IMR-90 (cell line): ENCODE results near the gene RBP2. TPM values are rescaled to one million over a fixed set of nuclear protein-coding genes. Genes with fewer than 3 reads are reported as not detected.

Source experiments
- ATAC-seq: fragments of 200-7000 bp; cut with Tn5 transposase; 2 replicates; pipeline ENCODE4 v1.9.1; 2020; ENCODE audit warnings: low read depth, mild to moderate bottlenecking, moderate library complexity
- BruUV-seq: library from RNA; stranded (reverse); fragments of 400-500 nt; replicated peaks from 2 replicates; lab custom pipeline; 2021; lab: Mats Ljungman, UMichigan
- CTCF ChIA-PET: fragments of 300-600 bp; formaldehyde crosslinking; extraction: SDS; loops from one replicate; lab custom pipeline; 2021; ENCODE audit warnings: antibody characterized with exemption; lab: Yijun Ruan, JAX
- POLR2A ChIA-PET: fragments of 300-600 bp; sonication (Branson Sonifier 250); formaldehyde crosslinking; loops from one replicate; lab custom pipeline; 2022; ENCODE audit warnings: antibody characterized with exemption; ENCODE audit not compliant: unreplicated experiment; lab: Charles Lee
- DNase-seq: peaks from one replicate; pipeline ENCODE4 v3.0.0; 2013
- H2AFZ ChIP-seq: replicated peaks from 2 replicates; pipeline ENCODE3; 2013; ENCODE audit warnings: low read length, mild to moderate bottlenecking; ENCODE audit not compliant: poor library complexity
- H2AK5ac ChIP-seq: 2 replicates; pipeline ENCODE4 v1.6.1; 2013; ENCODE audit warnings: low read depth, low read length, inconsistent platforms
- H2AK9ac ChIP-seq: replicated peaks from 2 replicates; pipeline ENCODE3; 2013; ENCODE audit warnings: mild to moderate bottlenecking, low read depth, low read length, moderate library complexity; ENCODE audit not compliant: poor library complexity
- H2BK120ac ChIP-seq: 2 replicates; pipeline ENCODE4 v1.6.1; 2013; ENCODE audit warnings: low read depth, low read length, inconsistent platforms
- H2BK15ac ChIP-seq: 3 replicates; pipeline ENCODE4 v1.6.1; 2013; ENCODE audit warnings: low read depth, low read length, inconsistent platforms
- H2BK20ac ChIP-seq: 2 replicates; pipeline ENCODE4 v1.6.1; 2013; ENCODE audit warnings: low read depth, mild to moderate bottlenecking, inconsistent platforms, low read length, moderate library complexity
- H2BK5ac ChIP-seq: 2 replicates; pipeline ENCODE4 v1.6.1; 2013; ENCODE audit warnings: mild to moderate bottlenecking, low read depth, low read length, inconsistent platforms; ENCODE audit not compliant: poor library complexity, severe bottlenecking
- H3K14ac ChIP-seq: replicated peaks from 2 replicates; pipeline ENCODE4 v1.6.1; 2013; ENCODE audit warnings: low read depth, low read length, inconsistent platforms
- H3K18ac ChIP-seq: 2 replicates; pipeline ENCODE4 v1.6.1; 2013; ENCODE audit warnings: low read depth, low read length, control low read depth
- H3K23ac ChIP-seq: 2 replicates; pipeline ENCODE4 v1.6.1; 2013; ENCODE audit warnings: low read depth, low read length, inconsistent platforms
- H3K27ac ChIP-seq: 2 replicates; pipeline ENCODE4 v1.5.1; 2013; ENCODE audit warnings: mild to moderate bottlenecking, control low read depth, low read length; ENCODE audit not compliant: insufficient read depth
- H3K27me3 ChIP-seq: 2 replicates; pipeline ENCODE4 v1.6.1; 2013; ENCODE audit warnings: low read length; ENCODE audit not compliant: control insufficient read depth, insufficient read depth
- H3K36me3 ChIP-seq: 2 replicates; pipeline ENCODE4 v1.6.1; 2013; ENCODE audit warnings: low read length, mixed read lengths; ENCODE audit not compliant: control insufficient read depth, insufficient read depth
- H3K4ac ChIP-seq: 2 replicates; pipeline ENCODE4 v1.6.1; 2013; ENCODE audit warnings: low read depth, low read length, inconsistent platforms
- H3K4me1 ChIP-seq: 2 replicates; pipeline ENCODE4 v1.6.1; 2013; ENCODE audit warnings: low read length, mixed read lengths; ENCODE audit not compliant: control insufficient read depth, insufficient read depth
- H3K4me2 ChIP-seq: 2 replicates; pipeline ENCODE4 v1.6.1; 2013; ENCODE audit warnings: low read depth, mild to moderate bottlenecking, control low read depth, low read length, moderate library complexity
- H3K4me3 ChIP-seq: 2 replicates; pipeline ENCODE4 v1.5.1; 2013; ENCODE audit warnings: low read depth, mild to moderate bottlenecking, control low read depth, low read length, moderate library complexity; ENCODE audit not compliant: insufficient read depth
- H3K56ac ChIP-seq: 2 replicates; pipeline ENCODE4 v1.6.1; 2013; ENCODE audit warnings: low read length, inconsistent platforms; ENCODE audit not compliant: insufficient read depth; ENCODE audit errors: extremely low read depth
- H3K79me1 ChIP-seq, 2 experiments: 2 replicates each; pipeline ENCODE4 v1.6.1; 2013; ENCODE audit warnings: low read length in 2 of 2, inconsistent platforms in 1 of 2, low read depth in 1 of 2
- H3K9ac ChIP-seq: 2 replicates; pipeline ENCODE4 v1.6.1; 2013; ENCODE audit warnings: low read depth, low read length, control low read depth
- H3K9me1 ChIP-seq: 2 replicates; pipeline ENCODE4 v1.6.1; 2013; ENCODE audit warnings: low read length, inconsistent platforms; ENCODE audit not compliant: insufficient read depth
- H3K9me3 ChIP-seq: 2 replicates; pipeline ENCODE4 v1.6.1; 2013; ENCODE audit warnings: low read length; ENCODE audit not compliant: control insufficient read depth, insufficient read depth
- H4K20me1 ChIP-seq: 2 replicates; pipeline ENCODE4 v1.6.1; 2013; ENCODE audit warnings: low read length, inconsistent platforms; ENCODE audit not compliant: insufficient read depth
- H4K5ac ChIP-seq: 2 replicates; pipeline ENCODE4 v1.6.1; 2013; ENCODE audit warnings: mild to moderate bottlenecking, low read depth, low read length, control low read depth
- H4K8ac ChIP-seq, 2 experiments: 2 replicates each; pipeline ENCODE4 v1.6.1; 2013; ENCODE audit warnings: low read depth in 2 of 2, low read length in 2 of 2, control low read depth in 1 of 2, inconsistent platforms in 1 of 2
- H4K91ac ChIP-seq: 2 replicates; pipeline ENCODE4 v1.6.1; 2013; ENCODE audit warnings: low read depth, low read length, inconsistent platforms; ENCODE audit not compliant: insufficient read depth
- BHLHE40 ChIP-seq: fragments of 150-350 bp; IDR thresholded peaks from 2 replicates; pipeline ENCODE4 v1.6.1; 2016; ENCODE audit warnings: mild to moderate bottlenecking, low read depth, low read length
- CEBPB ChIP-seq: IDR thresholded peaks from 2 replicates; pipeline ENCODE4 v1.6.1; 2012; ENCODE audit warnings: low read depth, low read length, improper control_type of control experiment
- CHD1 ChIP-seq: IDR thresholded peaks from 2 replicates; pipeline ENCODE4 v1.6.1; 2012; ENCODE audit warnings: low read depth, low read length, improper control_type of control experiment
- ELK1 ChIP-seq: fragments of 150-350 bp; IDR thresholded peaks from 2 replicates; pipeline ENCODE4 v1.6.1; 2016; ENCODE audit warnings: low read depth, mild to moderate bottlenecking, low read length, moderate library complexity, borderline replicate concordance
- FOS ChIP-seq: fragments of 150-350 bp; IDR thresholded peaks from 2 replicates; pipeline ENCODE4 v1.6.1; 2016; ENCODE audit warnings: low read depth, low read length
- MAFK ChIP-seq: IDR thresholded peaks from 2 replicates; pipeline ENCODE4 v1.6.1; 2012; ENCODE audit warnings: low read depth, low read length, improper control_type of control experiment
- MAZ ChIP-seq: IDR thresholded peaks from 2 replicates; pipeline ENCODE4 v1.6.1; 2012; ENCODE audit warnings: low read depth, mild to moderate bottlenecking, low read length, improper control_type of control experiment, moderate library complexity, borderline replicate concordance
- MXI1 ChIP-seq: IDR thresholded peaks from 2 replicates; pipeline ENCODE4 v1.6.1; 2012; ENCODE audit warnings: low read depth, mild to moderate bottlenecking, low read length, moderate library complexity, borderline replicate concordance
- NFE2L2 ChIP-seq: fragments of 150-350 bp; IDR thresholded peaks from 2 replicates; pipeline ENCODE4 v1.6.1; 2016; ENCODE audit warnings: low read depth, mild to moderate bottlenecking, low read length
- POLR2A ChIP-seq: IDR thresholded peaks from 2 replicates; pipeline ENCODE4 v1.6.1; 2012; ENCODE audit warnings: mild to moderate bottlenecking, low read depth, low read length
- RAD21 ChIP-seq: IDR thresholded peaks from 2 replicates; pipeline ENCODE4 v1.6.1; 2012; ENCODE audit warnings: low read length, improper control_type of control experiment
- RCOR1 ChIP-seq: IDR thresholded peaks from 2 replicates; pipeline ENCODE4 v1.6.1; 2012; ENCODE audit warnings: mild to moderate bottlenecking, low read length, improper control_type of control experiment; ENCODE audit not compliant: insufficient replicate concordance
- RFX5 ChIP-seq: IDR thresholded peaks from 2 replicates; pipeline ENCODE4 v1.8.0; 2012; ENCODE audit warnings: low read depth, mild to moderate bottlenecking, low read length, moderate library complexity
- SMC3 ChIP-seq: fragments of 150-350 bp; IDR thresholded peaks from 2 replicates; pipeline ENCODE4 v1.6.1; 2016; ENCODE audit warnings: low read depth, mild to moderate bottlenecking, antibody characterized with exemption, low read length, moderate library complexity
- USF2 ChIP-seq: fragments of 150-350 bp; IDR thresholded peaks from 2 replicates; pipeline ENCODE4 v1.6.1; 2017; ENCODE audit warnings: mild to moderate bottlenecking, antibody characterized with exemption, low read length, low read depth
- WGBS, 2 experiments: methylation state at CpG; one replicate each; pipeline versions ENCODE4 v1.1.5 to v1.1.7; 2013; ENCODE audit warnings: missing lambda C conversion rate in 2 of 2; ENCODE audit not compliant: insufficient read length in 1 of 2; ENCODE audit errors: extremely low coverage in 2 of 2; 5-methylcytosine and 5-hydroxymethylcytosine counted together
- dilution Hi-C: fragments of 300-500 bp; cut with HindIII; formaldehyde crosslinking; loops from one replicate; pipeline ENCODE4 v1.14.3; 2018; ENCODE audit warnings: low sequenced_read_pairs; ENCODE audit not compliant: unreplicated experiment
- in situ Hi-C: fragments of 300-500 bp; cut with MboI; formaldehyde crosslinking; loops from 3 replicates; pipeline ENCODE4 v1.14.3; 2019; ENCODE audit warnings: low sequenced_read_pairs, inconsistent platforms, mixed read lengths
- intact Hi-C: fragments of 100-400 bp; cut with micrococcal nuclease; formaldehyde crosslinking; loops from 2 replicates; pipeline ENCODE4 v1.10.0; 2022
- polyA plus RNA-seq, 3 experiments: library from polyadenylated mRNA; depleted of rRNA; stranded (reverse); fragments of >200 nt; gene quantifications; 2 replicates each; pipeline ENCODE4 v1.2.3, GENCODE V29; 2012; ENCODE audit warnings: low replicate concordance in 1 of 3
- total RNA-seq: library from RNA; depleted of rRNA; stranded (reverse); fragments of >200 nt; gene quantifications from 2 replicates; pipeline ENCODE4 v1.2.3, GENCODE V29; 2012
- TF ChIP-seq, protein P1 (sequence below): conservative IDR thresholded peaks from 2 replicates; pipeline ENCODE4 v1.5.1; 2012; ENCODE audit warnings: mild to moderate bottlenecking, low read depth, low read length, improper control_type of control experiment

The RBP2 gene
- total and polyA plus RNA-seq, 2 of the 4 experiments (the other 2 are of a cell fraction) = not detected

GRCh38 chr3:139463466-139463865, 12.8 kb downstream of the RBP2 start:
- no peaks in the 10 kb centered on the region for H3K9me1 ChIP-seq
- no peak for DNase-seq
- WGBS, 2 experiments = no CpG with 5 or more reads among the region's 3 CpGs
- H3K23ac ChIP-seq = no peak overlapping the region
- H3K27me3 ChIP-seq = no peaks in the 10 kb centered on the region; the same call in 1 of the 2 replicates
- no peak overlapping the region for H3K4me3 ChIP-seq
- H3K14ac ChIP-seq = no peak overlapping the region
- no peak overlapping the region for H3K4me2 ChIP-seq
- H2BK5ac ChIP-seq = no peak overlapping the region
- no peak for ATAC-seq
- in situ Hi-C loops = no loop called here
- no peak overlapping the region for H3K27ac ChIP-seq
- intact Hi-C loops = no loop called here
- no peak overlapping the region for H4K8ac ChIP-seq
- no peaks in the 10 kb centered on the region for H3K36me3 ChIP-seq
- no peak overlapping the region for H3K9ac ChIP-seq
- TF ChIP-seq FOS = no peak
- TF ChIP-seq CHD1 = no peak
- TF ChIP-seq CEBPB = no peak
- no peak for TF ChIP-seq POLR2A
- TF ChIP-seq MAZ = no peak
- no peak for TF ChIP-seq RFX5
- TF ChIP-seq BHLHE40 = no peak
- TF ChIP-seq MAFK = no peak
- TF ChIP-seq USF2 = no peak
- TF ChIP-seq NFE2L2 = no peak
- TF ChIP-seq RAD21 = no peak
- no peak for TF ChIP-seq SMC3
- no peak for TF ChIP-seq MXI1
- TF ChIP-seq ELK1 = no peak
- TF ChIP-seq, protein P1, sequence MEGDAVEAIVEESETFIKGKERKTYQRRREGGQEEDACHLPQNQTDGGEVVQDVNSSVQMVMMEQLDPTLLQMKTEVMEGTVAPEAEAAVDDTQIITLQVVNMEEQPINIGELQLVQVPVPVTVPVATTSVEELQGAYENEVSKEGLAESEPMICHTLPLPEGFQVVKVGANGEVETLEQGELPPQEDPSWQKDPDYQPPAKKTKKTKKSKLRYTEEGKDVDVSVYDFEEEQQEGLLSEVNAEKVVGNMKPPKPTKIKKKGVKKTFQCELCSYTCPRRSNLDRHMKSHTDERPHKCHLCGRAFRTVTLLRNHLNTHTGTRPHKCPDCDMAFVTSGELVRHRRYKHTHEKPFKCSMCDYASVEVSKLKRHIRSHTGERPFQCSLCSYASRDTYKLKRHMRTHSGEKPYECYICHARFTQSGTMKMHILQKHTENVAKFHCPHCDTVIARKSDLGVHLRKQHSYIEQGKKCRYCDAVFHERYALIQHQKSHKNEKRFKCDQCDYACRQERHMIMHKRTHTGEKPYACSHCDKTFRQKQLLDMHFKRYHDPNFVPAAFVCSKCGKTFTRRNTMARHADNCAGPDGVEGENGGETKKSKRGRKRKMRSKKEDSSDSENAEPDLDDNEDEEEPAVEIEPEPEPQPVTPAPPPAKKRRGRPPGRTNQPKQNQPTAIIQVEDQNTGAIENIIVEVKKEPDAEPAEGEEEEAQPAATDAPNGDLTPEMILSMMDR = no peak
- no peak for TF ChIP-seq RCOR1
- H3K56ac ChIP-seq = no peak overlapping the region
- BruUV-seq = no TSS peak
- no peak overlapping the region for H2AK9ac ChIP-seq
- no peak overlapping the region for H2AFZ ChIP-seq
- no peak overlapping the region for H2AK5ac ChIP-seq
- H3K4ac ChIP-seq = no peak overlapping the region
- H3K79me1 ChIP-seq = no peaks in the 10 kb centered on the region
- no peak overlapping the region for H2BK15ac ChIP-seq
- no peak overlapping the region for H4K91ac ChIP-seq
- no peaks in the 10 kb centered on the region for H4K20me1 ChIP-seq
- no peak overlapping the region for H2BK120ac ChIP-seq
- dilution Hi-C loops = no loop called here
- H2BK20ac ChIP-seq = no peak overlapping the region
- no peaks in the 10 kb centered on the region for H3K4me1 ChIP-seq
- no peaks in the 10 kb centered on the region for H3K9me3 ChIP-seq
- no peak overlapping the region for H3K18ac ChIP-seq
- POLR2A ChIA-PET = no interaction called here
- CTCF ChIA-PET = no interaction called here
- H4K5ac ChIP-seq = no peak overlapping the region
